H1 (cell line): ENCODE data around the gene ZFP69. TPM values are rescaled to one million over a fixed set of nuclear protein-coding genes. Genes with fewer than 3 reads are reported as not detected.

ENCODE experiments used
- BACH1 ChIP-seq: IDR thresholded peaks from 2 replicates; pipeline ENCODE4 v1.6.1; 2012; ENCODE audit warnings: low read length, improper control_type of control experiment
- BRCA1 ChIP-seq: IDR thresholded peaks from 2 replicates; pipeline ENCODE4 v1.6.1; 2012; ENCODE audit warnings: low read depth, low read length, improper control_type of control experiment
- CBX5 ChIP-seq: fragments of 300-800, 300-1000 bp; sonication (generic); IDR thresholded peaks from 2 replicates; pipeline ENCODE4 v1.7.1; 2016; ENCODE audit warnings: antibody characterized with exemption, low read length, low read depth
- EGR1 ChIP-seq: IDR thresholded peaks from 2 replicates; pipeline ENCODE4 v1.6.1; 2011; ENCODE audit warnings: low read depth, low read length, borderline replicate concordance
- EP300 ChIP-seq, 2 experiments: IDR thresholded peaks; 1 replicate in 1 of 2; 2 replicates in 1 of 2; pipeline ENCODE4 v1.6.1; 2011 to 2012; ENCODE audit warnings: low read depth in 2 of 2, low read length in 2 of 2, mild to moderate bottlenecking in 2 of 2, borderline replicate concordance in 1 of 2, inconsistent platforms in 1 of 2, moderate library complexity in 1 of 2
- FOSL1 ChIP-seq: IDR thresholded peaks from 2 replicates; pipeline ENCODE4 v1.6.1; 2011; ENCODE audit warnings: mild to moderate bottlenecking, low read depth, low read length, moderate library complexity; ENCODE audit not compliant: insufficient read depth
- RAD21 ChIP-seq, 2 experiments: IDR thresholded peaks in 1 of 2; conservative IDR thresholded peaks in 1 of 2; 2 replicates each; pipeline ENCODE4 v1.6.1; 2011; ENCODE audit warnings: low read depth in 2 of 2, low read length in 2 of 2, improper control_type of control experiment in 1 of 2, inconsistent platforms in 1 of 2, mild to moderate bottlenecking in 1 of 2, moderate library complexity in 1 of 2
- RXRA ChIP-seq: IDR thresholded peaks from 2 replicates; pipeline ENCODE4 v1.6.1; 2011; ENCODE audit warnings: low read depth, mild to moderate bottlenecking, low read length, moderate library complexity; ENCODE audit not compliant: insufficient read depth
- SAP30 ChIP-seq: fragments of 300-600 bp; sonication (generic); IDR thresholded peaks from 2 replicates; pipeline ENCODE4 v1.7.1; 2012; ENCODE audit warnings: low read length, moderate library complexity, mild to moderate bottlenecking, inconsistent platforms; ENCODE audit not compliant: insufficient read depth, insufficient replicate concordance
- SIN3A ChIP-seq, 2 experiments: IDR thresholded peaks in 1 of 2; conservative IDR thresholded peaks in 1 of 2; 2 replicates each; pipeline ENCODE4 v1.6.1; 2011 to 2012; ENCODE audit warnings: low read length in 2 of 2, improper control_type of control experiment in 1 of 2, low read depth in 1 of 2, mild to moderate bottlenecking in 1 of 2
- TBP ChIP-seq: IDR thresholded peaks from 2 replicates; pipeline ENCODE4 v1.6.1; 2011; ENCODE audit warnings: low read depth, low read length, improper control_type of control experiment
- polyA plus RNA-seq, 7 experiments: library from polyadenylated mRNA; depleted of rRNA in 3 of 7; stranded (reverse) in 5 of 7; unstranded in 2 of 7; fragments of >200 nt in 5 of 7; fragments of 200-250 nt in 2 of 7; gene quantifications; 1 replicate in 5 of 7; 2 replicates in 1 of 7; 4 replicates in 1 of 7; pipeline versions ENCODE4 v1.2.1 to v1.2.3, GENCODE V29; 2011 to 2013; ENCODE audit warnings: missing spikeins in 2 of 7, mixed read lengths in 2 of 7
- total RNA-seq: library from RNA; stranded (reverse); fragmentation: NEBNext Ultra II Directional; extraction: Animal tissue kit (Norgen Biotek cat#: 25700); gene quantifications from 2 replicates; pipeline ENCODE4 v1.2.1, GENCODE V29; 2021
- TF ChIP-seq, protein P1 (sequence below): IDR thresholded peaks from 2 replicates; pipeline ENCODE4 v1.6.1; 2012; ENCODE audit warnings: inconsistent platforms
- TF ChIP-seq, protein P2 (sequence below), 3 experiments: IDR thresholded peaks; 1 replicate in 2 of 3; 2 replicates in 1 of 3; pipeline versions ENCODE4 v1.5.1 to v1.6.1; 2011; ENCODE audit warnings: low read length in 3 of 3, mild to moderate bottlenecking in 3 of 3, inconsistent platforms in 2 of 3, low read depth in 1 of 3, moderate library complexity in 1 of 3; ENCODE audit not compliant: insufficient read depth in 1 of 3; ENCODE audit errors: control extremely low read depth in 1 of 3
- TF ChIP-seq, protein P3 (sequence below): IDR thresholded peaks from 2 replicates; pipeline ENCODE4 v1.6.1; 2011; ENCODE audit warnings: low read depth, mild to moderate bottlenecking, low read length; ENCODE audit not compliant: insufficient read depth

Gene ZFP69
- total and polyA plus RNA-seq, 2 of the 8 experiments (the other 6 are each of a cell fraction or from before 2014, with no cell fraction given) = 1.0 to 4.3 TPM

DNA sequence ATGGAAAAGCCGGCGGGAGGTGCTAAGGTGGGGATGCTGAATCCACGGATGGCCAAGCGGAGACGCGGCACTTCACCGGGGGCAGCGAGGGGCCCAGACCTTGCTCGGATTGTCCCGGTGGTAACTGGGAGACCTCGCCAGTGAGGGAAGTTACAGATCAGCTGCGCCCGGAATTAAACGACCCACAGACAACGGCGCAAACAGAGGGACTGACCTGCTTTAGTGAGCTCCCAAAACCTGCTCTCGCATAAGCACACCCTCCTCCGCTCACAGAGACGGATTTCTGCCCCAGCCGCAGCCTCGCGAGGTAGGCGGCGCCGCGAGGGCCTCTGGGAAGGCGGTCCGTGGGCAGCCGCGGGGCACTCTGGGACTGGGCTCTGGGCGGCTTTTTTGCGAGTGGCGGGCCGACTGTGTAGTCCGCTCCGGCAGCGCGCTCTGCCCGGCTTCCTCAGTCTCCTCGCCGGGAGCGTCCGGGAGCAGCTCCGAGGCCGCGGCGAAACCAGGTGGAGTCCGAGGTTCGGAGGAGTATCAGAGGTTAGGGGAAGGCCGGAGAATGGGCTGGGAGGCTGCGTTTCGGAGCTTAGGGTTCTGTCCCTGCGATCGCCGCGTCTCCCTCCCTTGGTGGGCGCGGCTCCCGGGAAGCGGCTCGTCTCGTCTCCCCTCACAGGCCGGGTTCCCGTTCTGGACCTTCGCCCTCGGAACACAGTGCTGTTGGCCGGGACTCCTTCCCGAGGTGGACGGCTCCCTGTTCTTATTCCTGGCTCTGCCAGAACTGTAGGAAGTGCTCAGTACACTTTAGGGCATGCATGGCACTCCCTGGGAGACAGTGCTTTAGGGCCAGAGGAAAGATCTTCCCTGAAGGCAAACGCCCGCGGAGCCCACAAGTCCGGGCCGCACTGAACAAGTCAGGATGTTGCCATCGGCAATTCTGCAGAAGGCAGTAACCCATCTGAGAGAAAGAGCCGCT lies 31.6 kb downstream of the ZFP69 start, which contains the start of gene EXO5 (continued):
- TF ChIP-seq EGR1 (no peak), SIN3A (conservative IDR thresholded peaks at IDR 0.05 in 1 of 2, IDR thresholded peaks at IDR 0.05 in 1 of 2; ENCODE audit: low read depth in 1 of 2, low read length in 2 of 2) (no peak), BRCA1 (no peak), RAD21 (IDR thresholded peaks at IDR 0.05 in 1 of 2, conservative IDR thresholded peaks at IDR 0.05 in 1 of 2; ENCODE audit: low read depth in 2 of 2, low read length in 2 of 2) (no peak), SAP30 (no peak), TBP (peak; percentile 52; the same call in 1 of the 2 replicates), EP300 (IDR thresholded peaks at IDR 0.05; ENCODE audit: borderline replicate concordance in 1 of 2, low read depth in 2 of 2, low read length in 2 of 2) (no peak), CBX5 (no peak), FOSL1 (no peak), BACH1 (peak; percentile 46), RXRA (no peak)
- TF ChIP-seq, protein P1, sequence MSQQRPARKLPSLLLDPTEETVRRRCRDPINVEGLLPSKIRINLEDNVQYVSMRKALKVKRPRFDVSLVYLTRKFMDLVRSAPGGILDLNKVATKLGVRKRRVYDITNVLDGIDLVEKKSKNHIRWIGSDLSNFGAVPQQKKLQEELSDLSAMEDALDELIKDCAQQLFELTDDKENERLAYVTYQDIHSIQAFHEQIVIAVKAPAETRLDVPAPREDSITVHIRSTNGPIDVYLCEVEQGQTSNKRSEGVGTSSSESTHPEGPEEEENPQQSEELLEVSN = peak; percentile 70; the same call in 1 of the 2 replicates
- TF ChIP-seq, protein P2, sequence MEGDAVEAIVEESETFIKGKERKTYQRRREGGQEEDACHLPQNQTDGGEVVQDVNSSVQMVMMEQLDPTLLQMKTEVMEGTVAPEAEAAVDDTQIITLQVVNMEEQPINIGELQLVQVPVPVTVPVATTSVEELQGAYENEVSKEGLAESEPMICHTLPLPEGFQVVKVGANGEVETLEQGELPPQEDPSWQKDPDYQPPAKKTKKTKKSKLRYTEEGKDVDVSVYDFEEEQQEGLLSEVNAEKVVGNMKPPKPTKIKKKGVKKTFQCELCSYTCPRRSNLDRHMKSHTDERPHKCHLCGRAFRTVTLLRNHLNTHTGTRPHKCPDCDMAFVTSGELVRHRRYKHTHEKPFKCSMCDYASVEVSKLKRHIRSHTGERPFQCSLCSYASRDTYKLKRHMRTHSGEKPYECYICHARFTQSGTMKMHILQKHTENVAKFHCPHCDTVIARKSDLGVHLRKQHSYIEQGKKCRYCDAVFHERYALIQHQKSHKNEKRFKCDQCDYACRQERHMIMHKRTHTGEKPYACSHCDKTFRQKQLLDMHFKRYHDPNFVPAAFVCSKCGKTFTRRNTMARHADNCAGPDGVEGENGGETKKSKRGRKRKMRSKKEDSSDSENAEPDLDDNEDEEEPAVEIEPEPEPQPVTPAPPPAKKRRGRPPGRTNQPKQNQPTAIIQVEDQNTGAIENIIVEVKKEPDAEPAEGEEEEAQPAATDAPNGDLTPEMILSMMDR (IDR thresholded peaks at IDR 0.05; ENCODE audit: control extremely low read depth in 1 of 3, insufficient read depth in 1 of 3, low read depth in 1 of 3, low read length in 3 of 3) = no peak
- TF ChIP-seq, protein P3, sequence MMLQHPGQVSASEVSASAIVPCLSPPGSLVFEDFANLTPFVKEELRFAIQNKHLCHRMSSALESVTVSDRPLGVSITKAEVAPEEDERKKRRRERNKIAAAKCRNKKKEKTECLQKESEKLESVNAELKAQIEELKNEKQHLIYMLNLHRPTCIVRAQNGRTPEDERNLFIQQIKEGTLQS = no peak
